Kidney epithelial cell (primary cell): ENCODE measurements around the gene GJA4. TPM values are rescaled to one million over a fixed set of nuclear protein-coding genes. Genes with fewer than 3 reads are reported as not detected.

Source experiments
- DNase-seq: peaks from one replicate; pipeline ENCODE4 v3.0.0-alpha.2; 2010; ENCODE audit warnings: low read depth
- H3K27me3 ChIP-seq: 2 replicates; pipeline ENCODE4 v1.6.0; 2011; ENCODE audit warnings: low read length; ENCODE audit not compliant: control insufficient read depth, insufficient read depth
- H3K36me3 ChIP-seq: 2 replicates; pipeline ENCODE4 v1.5.1; 2011; ENCODE audit warnings: low read length; ENCODE audit not compliant: control insufficient read depth, insufficient read depth
- H3K4me3 ChIP-seq: 2 replicates; pipeline ENCODE4 v1.5.1; 2011; ENCODE audit warnings: low read depth, mild to moderate bottlenecking, control low read depth, low read length
- total RNA-seq: library from RNA; depleted of rRNA; stranded (reverse); fragments of >200 nt; gene quantifications from 2 replicates; pipeline ENCODE4 v1.2.3, GENCODE V29; 2015
- TF ChIP-seq, protein P1 (sequence below): IDR thresholded peaks from 2 replicates; pipeline ENCODE4 v1.5.1; 2011; ENCODE audit warnings: mild to moderate bottlenecking, moderate library complexity, low read length, control low read depth, inconsistent platforms; ENCODE audit not compliant: insufficient read depth, poor library complexity, severe bottlenecking

Gene GJA4
- total RNA-seq, 1 donor from 2014 or later = not detected

- H3K4me3 ChIP-seq = peak overlapping the region; percentile 60
- H3K27me3 ChIP-seq = no peaks in the 10 kb centered on the region
- no peak for DNase-seq
- no peaks in the 10 kb centered on the region for H3K36me3 ChIP-seq
- TF ChIP-seq, protein P1, sequence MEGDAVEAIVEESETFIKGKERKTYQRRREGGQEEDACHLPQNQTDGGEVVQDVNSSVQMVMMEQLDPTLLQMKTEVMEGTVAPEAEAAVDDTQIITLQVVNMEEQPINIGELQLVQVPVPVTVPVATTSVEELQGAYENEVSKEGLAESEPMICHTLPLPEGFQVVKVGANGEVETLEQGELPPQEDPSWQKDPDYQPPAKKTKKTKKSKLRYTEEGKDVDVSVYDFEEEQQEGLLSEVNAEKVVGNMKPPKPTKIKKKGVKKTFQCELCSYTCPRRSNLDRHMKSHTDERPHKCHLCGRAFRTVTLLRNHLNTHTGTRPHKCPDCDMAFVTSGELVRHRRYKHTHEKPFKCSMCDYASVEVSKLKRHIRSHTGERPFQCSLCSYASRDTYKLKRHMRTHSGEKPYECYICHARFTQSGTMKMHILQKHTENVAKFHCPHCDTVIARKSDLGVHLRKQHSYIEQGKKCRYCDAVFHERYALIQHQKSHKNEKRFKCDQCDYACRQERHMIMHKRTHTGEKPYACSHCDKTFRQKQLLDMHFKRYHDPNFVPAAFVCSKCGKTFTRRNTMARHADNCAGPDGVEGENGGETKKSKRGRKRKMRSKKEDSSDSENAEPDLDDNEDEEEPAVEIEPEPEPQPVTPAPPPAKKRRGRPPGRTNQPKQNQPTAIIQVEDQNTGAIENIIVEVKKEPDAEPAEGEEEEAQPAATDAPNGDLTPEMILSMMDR = peak; percentile 8
Observed at GRCh38 chr1:34781844-34782391, 10.9 kb upstream of the GJA4 start.

GRCh38 chr1:34784751-34785221 is 8.0 kb upstream of the GJA4 start:
- no peak for DNase-seq
- H3K4me3 ChIP-seq = no peak overlapping the region
- TF ChIP-seq, protein P1 = no peak

DNA sequence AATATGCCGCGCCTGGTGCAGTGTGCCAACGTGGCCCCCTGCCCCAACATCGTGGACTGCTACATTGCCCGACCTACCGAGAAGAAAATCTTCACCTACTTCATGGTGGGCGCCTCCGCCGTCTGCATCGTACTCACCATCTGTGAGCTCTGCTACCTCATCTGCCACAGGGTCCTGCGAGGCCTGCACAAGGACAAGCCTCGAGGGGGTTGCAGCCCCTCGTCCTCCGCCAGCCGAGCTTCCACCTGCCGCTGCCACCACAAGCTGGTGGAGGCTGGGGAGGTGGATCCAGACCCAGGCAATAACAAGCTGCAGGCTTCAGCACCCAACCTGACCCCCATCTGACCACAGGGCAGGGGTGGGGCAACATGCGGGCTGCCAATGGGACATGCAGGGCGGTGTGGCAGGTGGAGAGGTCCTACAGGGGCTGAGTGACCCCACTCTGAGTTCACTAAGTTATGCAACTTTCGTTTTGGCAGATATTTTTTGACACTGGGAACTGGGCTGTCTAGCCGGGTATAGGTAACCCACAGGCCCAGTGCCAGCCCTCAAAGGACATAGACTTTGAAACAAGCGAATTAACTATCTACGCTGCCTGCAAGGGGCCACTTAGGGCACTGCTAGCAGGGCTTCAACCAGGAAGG is 7.4 kb upstream of the GJA4 start:
- no peak for DNase-seq
- TF ChIP-seq, protein P1 = no peak
- Histone ChIP-seq H3K36me3 (no peaks in the 10 kb centered on the region), H3K4me3 (no peak overlapping the region), H3K27me3 (no peaks in the 10 kb centered on the region)

More at GRCh38 chr1:34784751-34785221, 8.0 kb upstream of the GJA4 start:
- no peaks in the 10 kb centered on the region for H3K36me3 ChIP-seq
- H3K27me3 ChIP-seq = no peaks in the 10 kb centered on the region

DNA sequence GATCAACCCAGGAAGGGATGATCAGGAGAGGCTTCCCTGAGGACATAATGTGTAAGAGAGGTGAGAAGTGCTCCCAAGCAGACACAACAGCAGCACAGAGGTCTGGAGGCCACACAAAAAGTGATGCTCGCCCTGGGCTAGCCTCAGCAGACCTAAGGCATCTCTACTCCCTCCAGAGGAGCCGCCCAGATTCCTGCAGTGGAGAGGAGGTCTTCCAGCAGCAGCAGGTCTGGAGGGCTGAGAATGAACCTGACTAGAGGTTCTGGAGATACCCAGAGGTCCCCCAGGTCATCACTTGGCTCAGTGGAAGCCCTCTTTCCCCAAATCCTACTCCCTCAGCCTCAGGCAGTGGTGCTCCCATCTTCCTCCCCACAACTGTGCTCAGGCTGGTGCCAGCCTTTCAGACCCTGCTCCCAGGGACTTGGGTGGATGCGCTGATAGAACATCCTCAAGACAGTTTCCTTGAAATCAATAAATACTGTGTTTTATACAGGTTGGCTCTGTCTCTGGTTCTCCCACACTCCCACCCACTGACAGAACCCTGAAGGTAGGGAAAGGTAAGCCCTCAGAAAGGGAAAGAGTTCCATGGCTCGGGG is 6.8 kb upstream of the GJA4 start:
- Histone ChIP-seq H3K27me3 (peaks cover 3% of the 10 kb centered on the region), H3K36me3 (no peaks in the 10 kb centered on the region), H3K4me3 (no peak overlapping the region)
- TF ChIP-seq, protein P1 = no peak
- DNase-seq = no peak

DNA sequence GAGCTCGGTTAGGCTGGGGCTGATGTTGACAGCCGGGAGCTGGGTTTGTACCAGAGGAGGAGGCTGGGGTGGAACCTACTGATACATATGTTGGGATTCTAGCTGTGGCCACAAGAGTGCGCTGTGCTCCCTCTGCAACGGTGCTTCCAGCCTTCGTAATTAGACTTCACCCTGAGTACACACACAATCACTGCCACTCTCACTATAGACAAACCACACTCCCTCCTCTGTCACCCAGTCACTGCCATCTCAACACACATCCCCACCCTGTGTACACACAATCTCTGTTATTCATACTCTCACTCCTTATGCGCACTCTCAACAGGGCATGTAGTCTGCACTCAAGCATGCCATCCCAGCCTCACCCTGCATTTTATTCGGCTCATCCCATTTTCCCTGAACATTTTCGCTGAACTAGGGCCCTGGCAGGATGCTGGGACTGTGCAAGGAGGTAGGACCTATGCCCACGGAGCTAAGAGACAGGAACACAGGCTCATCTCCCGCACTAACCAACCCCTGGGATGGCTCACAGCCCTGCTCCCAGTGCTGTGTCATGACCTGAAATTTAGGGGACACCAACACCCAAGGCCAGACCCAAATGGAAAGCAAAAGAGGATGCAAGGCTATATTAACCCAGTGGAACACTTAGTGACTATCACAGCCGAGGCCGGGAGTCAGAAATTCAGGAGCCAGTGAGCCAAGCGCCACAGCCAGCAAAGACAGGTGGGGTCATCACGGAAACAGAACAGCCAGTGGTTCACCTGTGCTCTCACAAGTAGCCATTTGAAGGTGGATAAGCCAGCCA is 6.1 kb upstream of the GJA4 start:
- TF ChIP-seq, protein P1 = peak; percentile 87
- DNase-seq = no peak
- Histone ChIP-seq H3K4me3 (no peak overlapping the region), H3K27me3 (peaks cover 9% of the 10 kb centered on the region), H3K36me3 (no peaks in the 10 kb centered on the region)
